COR-L47 (cell line): ENCODE results near the gene MOG.
"Not testable (repeated sequence)": the region's sequence is repeated elsewhere in the genome, so short reads cannot be mapped to it uniquely, and the experiment has no call there.

Experiments
- DNase-seq: peaks from one replicate; lab custom pipeline; 2025; lab: John Stamatoyannopoulos, UW

Gene MOG

DNA sequence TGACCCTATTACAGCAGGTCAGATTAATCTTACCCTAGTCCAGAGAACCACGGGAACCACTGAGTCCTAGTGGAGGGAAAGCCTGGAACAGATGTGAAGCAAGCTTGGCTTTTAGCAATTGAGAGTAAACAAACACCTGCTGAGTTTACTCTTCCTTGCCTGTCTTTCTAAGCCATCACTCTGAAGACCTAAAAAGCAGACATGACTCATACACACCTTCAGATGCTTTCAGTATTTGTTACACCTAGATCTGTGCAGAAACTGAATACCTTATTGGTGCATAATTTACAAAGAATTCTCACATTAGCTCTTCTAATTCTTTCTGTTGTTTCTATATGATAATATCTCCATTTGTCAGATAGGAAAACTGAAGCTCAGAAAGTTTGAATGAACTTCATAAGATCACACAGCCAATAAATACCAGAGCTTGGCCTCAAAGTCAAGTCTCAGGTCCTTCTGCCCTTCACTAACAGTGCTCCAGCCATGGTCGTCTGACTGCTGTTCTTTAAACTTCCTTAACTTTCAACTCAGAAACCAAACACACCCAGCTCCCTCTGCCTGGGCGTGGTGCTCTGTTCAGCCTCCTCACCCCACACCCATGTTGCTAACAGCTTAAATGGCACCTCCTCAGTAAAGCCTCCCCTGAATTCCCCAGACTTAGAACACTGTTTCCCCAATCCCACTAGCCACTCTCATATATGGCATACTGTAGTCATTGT, 15.3 kb upstream of the MOG start:
- no peak for DNase-seq

- peak; percentile 41 for DNase-seq
Measured at GRCh38 chr6:29647927-29648642, 8.8 kb upstream of the MOG start.

DNA sequence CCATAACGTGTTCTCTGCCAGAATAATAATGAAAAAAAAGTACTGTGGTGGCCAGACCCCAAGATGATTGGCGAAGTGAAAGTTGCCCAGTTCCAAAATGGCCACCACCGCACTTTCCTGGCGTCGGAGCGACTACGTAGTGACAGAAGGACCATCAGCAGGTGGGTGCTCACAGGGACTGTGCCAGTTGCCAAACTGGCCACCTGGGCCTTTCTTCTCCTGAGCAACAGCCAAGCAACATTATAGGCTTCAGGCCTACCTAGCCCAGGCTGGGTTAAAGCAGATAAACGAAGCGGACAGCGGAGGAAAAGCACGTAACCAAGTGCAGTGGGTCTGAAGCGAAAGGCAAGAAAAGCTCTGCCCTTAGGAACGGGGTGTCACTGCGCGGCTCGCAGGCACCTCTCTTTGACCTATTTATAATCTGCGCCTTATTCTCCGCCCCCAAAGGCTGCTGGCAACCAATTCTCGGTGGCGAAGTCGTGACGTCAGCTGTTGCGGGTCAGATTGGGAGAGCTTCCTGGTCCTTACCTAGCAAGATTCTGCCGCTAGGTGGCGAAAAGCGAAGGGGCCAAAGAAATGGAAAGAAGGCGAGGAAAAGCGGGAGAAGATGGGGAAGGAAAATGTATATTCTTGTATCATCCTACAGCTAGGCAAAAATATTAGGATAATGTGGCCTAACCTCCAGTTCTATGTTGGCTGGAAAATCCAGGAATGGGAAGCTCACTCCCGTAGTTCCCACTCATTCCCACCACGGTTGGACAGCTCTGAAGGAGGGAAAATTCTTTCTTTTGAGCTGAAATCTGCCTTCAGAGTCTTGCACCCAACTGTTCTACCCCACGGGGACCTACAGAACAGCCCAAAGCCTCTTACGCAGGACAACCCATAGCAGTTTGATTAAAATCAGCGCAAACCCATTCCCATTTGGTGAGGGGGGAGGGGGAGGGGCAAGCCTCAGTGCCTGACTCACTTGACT, 6.9 kb upstream of the MOG start:
- peak; percentile 97 for DNase-seq

DNA sequence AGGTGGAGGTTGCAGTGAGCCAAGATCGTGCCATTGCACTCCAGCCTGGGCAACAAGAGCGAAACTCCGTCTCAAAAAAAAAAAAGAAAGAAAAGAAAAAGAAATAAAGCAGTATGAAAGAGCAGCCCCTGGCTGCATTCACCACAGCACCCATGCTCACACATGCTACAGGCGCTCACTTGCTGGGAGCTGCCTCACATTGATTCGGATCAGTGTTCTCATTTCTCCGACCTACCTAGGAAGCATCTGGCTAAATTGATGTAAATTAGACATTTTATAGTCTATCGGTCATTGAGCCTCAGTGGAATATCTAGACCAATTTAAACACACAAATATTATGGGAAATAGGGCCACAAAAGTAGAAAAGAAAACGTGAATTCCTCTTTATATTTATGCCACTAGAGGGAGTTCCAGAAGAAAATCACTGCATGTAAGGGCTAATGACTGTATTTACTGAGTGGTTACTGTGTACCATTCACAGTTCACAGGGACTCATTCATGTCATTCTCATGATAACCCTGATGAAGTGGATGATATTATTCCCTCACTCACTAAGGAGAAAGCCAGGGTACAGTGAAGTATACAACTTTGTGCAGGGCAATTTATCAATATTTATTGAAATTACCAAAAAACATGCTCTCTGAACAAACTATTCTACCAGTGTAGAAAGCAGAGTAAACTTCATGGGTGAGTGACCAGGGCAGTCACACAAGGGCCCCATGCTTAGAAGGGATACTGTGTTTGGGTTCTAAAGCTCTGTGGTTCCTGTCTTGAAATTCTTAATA, 5.3 kb upstream of the MOG start:
- peak; percentile 7 for DNase-seq

DNA sequence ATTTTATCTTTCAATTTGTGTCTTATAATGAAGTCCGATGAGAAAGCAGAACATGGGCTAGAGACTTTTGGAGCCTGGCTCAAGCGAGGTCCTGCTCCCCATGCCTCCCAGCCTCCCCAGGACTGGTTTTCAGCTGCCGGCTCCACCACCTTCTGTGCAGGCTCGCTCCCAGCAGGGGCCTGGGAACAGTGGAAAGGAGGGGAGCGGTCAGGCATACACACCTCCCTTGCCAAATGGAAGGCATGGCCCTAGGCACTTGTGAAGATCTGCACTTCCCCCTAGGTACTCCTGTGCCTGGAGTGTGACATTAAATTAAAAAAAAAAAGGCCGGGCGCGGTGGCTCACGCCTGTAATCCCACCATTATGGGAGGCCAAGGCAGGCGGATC, 4.7 kb upstream of the MOG start:
- DNase-seq, result no peak

DNA sequence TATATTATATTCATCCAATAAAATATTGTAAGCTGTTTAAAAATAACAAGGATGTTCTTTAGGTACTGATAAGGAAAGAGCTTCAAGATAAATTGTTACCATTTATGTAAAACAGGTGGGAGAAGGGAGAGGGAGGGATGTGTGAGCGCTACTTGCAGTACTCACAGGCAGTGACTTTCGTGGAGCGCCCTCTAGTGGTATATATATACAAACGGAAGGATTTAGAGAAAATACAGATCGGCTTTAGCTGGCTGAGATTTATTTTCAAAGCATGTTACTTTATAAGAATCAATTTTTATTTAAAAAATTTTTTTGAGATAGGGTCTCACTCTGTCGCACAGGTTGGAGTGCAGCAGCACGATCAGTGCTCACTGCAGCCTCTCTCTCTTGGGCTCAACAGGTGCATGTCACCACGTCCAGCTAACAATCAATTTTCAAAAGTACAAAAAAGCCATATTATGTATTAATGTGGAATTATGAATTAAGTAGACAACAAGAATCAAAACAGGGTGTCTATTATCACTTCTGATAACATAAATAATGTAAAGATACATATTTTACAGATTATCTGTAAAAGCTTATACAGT, 3.3 kb upstream of the MOG start:
- DNase-seq, result peak; percentile 74

DNA sequence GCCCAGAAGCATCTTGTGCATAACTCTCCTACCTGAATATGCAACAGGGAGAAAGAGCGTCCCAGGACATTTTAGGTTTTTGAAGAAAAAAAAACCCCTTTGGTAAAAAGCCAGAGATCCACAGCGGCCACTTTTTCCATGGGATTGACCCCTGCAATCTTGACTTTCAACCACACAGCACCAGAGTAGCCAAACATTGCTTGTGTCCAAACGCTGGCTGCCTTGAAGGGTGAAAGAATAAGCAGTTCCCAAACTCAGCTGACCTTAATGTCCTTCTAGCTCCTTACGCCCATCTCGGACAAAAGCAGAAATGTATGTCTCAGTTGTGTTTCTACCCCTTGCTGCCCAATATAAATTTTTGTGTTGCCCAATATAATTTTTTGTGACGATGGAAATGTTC, 1.2 kb upstream of the MOG start:
- DNase-seq, result no peak

DNA sequence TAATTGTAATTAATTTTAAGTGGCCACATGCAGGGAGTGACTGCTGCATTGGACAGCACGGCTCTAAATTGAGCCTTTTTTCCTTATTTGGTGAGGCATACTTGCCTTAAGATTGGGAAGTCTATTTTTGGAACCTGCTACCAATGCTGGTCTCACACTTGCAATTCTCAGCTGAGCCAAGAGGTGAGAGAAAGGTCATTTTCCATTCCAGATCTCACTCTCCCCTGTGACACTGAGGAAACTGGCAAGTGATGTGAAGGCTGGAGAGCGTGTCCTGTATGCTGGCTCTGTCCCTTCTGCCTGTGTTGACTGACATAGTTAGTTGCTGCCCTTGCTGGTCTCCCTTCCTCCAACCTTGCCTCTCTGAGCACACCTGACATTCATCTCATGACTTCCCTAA, 735 bp upstream of the MOG start:
- DNase-seq, result no peak

- DNase-seq, result no peak
Measured at GRCh38 chr6:29661071-29661470, 4.2 kb downstream of the MOG start.

- DNase-seq, result not testable (repeated sequence)
Measured at GRCh38 chr6:29661502-29662141, 4.7 kb downstream of the MOG start.

- DNase-seq, result no peak
Measured at GRCh38 chr6:29663300-29664042, 6.6 kb downstream of the MOG start.

- DNase-seq, result no peak
Measured at GRCh38 chr6:29665942-29666825, 9.3 kb downstream of the MOG start.

DNA sequence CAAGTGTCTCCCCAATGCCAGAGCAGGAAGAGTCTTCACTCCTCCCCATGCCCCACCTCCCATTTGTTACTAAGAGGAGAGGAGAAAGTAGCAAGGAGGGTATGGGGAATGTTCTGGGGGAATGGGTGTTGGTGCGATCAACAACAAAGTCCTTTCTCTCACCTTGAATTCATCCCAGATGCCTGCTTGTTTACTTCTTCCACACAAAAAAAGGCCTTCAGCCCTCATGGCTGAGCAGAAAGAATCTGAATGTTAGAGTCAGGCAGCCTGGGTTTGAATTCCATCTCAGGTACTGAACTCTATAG, 9.9 kb downstream of the MOG start:
- DNase-seq, result no peak

- no peak for DNase-seq
Measured at GRCh38 chr6:29667158-29667557, 10.3 kb downstream of the MOG start.

DNA sequence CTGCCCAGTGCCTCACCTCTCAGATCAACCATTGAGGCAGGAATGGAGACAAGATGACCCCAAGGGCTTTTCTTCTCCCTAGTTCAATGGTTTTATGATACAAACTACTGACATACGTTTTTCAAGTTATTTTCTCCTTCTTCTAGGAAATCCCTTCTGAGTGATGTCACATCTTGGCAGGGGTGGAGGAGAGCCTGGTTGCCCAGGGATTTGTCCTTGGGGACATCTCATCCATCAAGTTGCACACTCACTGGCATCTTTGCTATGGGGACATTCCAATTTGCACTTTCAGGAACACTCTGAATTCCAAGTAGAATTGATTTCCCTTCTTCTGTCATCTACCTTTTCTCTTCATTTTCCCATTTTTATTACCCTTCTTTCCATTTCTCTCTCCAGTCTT, 14.1 kb downstream of the MOG start:
- no peak for DNase-seq

DNA sequence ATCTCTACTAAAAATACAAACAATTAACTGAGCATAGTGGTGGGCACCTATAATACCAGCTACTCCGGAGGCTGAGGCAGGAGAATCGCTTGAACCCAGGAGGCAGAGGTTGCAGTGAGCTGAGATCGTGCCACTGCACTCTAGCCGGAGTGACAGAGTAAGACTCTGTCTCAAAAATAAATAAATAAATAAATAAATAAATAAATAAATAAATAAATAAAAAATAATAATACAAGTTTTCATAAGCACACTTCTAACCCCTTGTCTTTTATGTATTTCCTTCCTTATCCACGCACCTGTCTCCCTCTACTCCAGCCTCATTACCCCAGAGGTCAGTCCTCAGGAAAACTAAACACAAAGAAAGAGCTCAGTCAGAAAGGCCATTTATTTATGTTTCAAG, 15.2 kb downstream of the MOG start:
- not testable (repeated sequence) for DNase-seq

- DNase-seq, result no peak
Measured at GRCh38 chr6:29673161-29673560, 16.3 kb downstream of the MOG start.

- no peak for DNase-seq
Measured at GRCh38 chr6:29674008-29674407, 17.1 kb downstream of the MOG start.

DNA sequence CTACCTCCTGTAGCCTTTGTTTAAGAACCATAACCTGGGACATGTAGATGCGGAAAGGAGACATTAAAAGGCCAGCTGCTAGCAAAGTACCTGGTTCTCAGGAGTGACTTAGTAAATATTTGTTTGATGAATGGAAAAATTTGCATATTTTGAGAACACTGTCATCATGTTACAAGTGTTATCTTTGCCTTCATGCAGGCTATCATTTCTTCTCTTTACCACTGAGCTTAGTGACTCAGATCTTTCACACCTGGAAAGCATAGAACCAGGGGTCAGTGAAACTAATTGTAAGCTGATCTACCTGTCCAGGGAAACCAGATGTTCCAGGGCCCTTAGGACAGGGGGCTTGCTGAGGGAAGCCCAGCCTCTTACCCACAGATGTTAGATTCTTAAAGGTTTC, 18.7 kb downstream of the MOG start:
- DNase-seq, result no peak
